Esophagus squamous epithelium (tissue), 4 donors: ENCODE data around the gene ELMO1.

Experiments
- POLR2A ChIP-seq, 4 donors: fragments of 450-650 bp; IDR thresholded peaks; one replicate each; pipeline ENCODE4 v1.6.1; 2017; ENCODE audit warnings: antibody characterized with exemption in 4 of 4, mild to moderate bottlenecking in 4 of 4, moderate library complexity in 3 of 4
- TF ChIP-seq, protein P1 (sequence below), 6 experiments: fragments of 450-650 bp in 4 of 6; fragments of 200-600 bp in 2 of 6; sonication (generic) in 2 of 6; IDR thresholded peaks; one replicate each; pipeline ENCODE4 v1.5.1; 2016 to 2019; ENCODE audit warnings: antibody characterized with exemption in 6 of 6, mild to moderate bottlenecking in 4 of 6, moderate library complexity in 4 of 6

DNA sequence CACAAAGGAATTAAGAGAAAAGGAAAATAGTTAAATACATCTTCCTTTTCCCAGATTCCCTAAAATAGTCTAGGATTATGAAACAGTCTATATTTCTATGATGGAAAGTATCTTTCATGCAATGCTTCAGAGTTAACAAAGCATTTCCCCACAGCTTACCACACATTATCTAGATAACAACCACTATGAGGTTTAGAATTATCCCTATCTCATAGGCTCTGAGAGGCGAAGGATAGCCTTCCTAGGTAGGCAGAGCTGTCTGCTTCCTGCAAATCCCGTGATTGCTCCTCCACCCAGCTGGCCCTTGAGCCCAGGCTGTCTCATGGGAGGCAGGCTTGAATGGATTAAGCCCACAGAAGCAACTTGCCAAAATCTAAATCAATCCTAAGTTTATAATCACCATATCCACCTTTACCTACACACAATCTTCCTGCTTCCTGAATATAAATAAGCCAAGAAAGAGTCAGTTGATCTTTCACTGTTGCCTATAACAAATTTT is 402.9 kb downstream of the ELMO1 start:
- TF ChIP-seq, protein P1, sequence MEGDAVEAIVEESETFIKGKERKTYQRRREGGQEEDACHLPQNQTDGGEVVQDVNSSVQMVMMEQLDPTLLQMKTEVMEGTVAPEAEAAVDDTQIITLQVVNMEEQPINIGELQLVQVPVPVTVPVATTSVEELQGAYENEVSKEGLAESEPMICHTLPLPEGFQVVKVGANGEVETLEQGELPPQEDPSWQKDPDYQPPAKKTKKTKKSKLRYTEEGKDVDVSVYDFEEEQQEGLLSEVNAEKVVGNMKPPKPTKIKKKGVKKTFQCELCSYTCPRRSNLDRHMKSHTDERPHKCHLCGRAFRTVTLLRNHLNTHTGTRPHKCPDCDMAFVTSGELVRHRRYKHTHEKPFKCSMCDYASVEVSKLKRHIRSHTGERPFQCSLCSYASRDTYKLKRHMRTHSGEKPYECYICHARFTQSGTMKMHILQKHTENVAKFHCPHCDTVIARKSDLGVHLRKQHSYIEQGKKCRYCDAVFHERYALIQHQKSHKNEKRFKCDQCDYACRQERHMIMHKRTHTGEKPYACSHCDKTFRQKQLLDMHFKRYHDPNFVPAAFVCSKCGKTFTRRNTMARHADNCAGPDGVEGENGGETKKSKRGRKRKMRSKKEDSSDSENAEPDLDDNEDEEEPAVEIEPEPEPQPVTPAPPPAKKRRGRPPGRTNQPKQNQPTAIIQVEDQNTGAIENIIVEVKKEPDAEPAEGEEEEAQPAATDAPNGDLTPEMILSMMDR (IDR thresholded peaks at IDR 0.05) = no peak
- no peak for TF ChIP-seq POLR2A (IDR thresholded peaks at IDR 0.05)
